ENCODE data around the gene TRANK1. TPM values are rescaled to one million over a fixed set of nuclear protein-coding genes. Genes with fewer than 3 reads are reported as not detected.

The TRANK1 gene
- total RNA-seq, 2 donors from 2014 or later: 3.6 to 7.8 TPM

- no peak for DNase-seq
- Histone ChIP-seq H3K27ac (no peak overlapping the region), H3K27me3 (no peaks in the 10 kb centered on the region), H3K4me1 (no peaks in the 10 kb centered on the region), H3K9me3 (peaks cover 0 to 8% (median 0%) of the 10 kb centered on the region in 3 donors), H3K36me3 (replicated peaks in 1 of 2; ENCODE audit: insufficient read depth in 1 of 2, low read depth in 2 of 2) (no peaks in the 10 kb centered on the region), H3K4me3 (no peak overlapping the region)
- intact Hi-C loops (cut with DNase I): no loop called here
- ATAC-seq: no peak
- 85 to 91% methylated on average over 2 of the region's 2 CpGs for WGBS, 2 donors
- no peak for TF ChIP-seq POLR2A (IDR thresholded peaks at IDR 0.05)
- TF ChIP-seq, protein P1, sequence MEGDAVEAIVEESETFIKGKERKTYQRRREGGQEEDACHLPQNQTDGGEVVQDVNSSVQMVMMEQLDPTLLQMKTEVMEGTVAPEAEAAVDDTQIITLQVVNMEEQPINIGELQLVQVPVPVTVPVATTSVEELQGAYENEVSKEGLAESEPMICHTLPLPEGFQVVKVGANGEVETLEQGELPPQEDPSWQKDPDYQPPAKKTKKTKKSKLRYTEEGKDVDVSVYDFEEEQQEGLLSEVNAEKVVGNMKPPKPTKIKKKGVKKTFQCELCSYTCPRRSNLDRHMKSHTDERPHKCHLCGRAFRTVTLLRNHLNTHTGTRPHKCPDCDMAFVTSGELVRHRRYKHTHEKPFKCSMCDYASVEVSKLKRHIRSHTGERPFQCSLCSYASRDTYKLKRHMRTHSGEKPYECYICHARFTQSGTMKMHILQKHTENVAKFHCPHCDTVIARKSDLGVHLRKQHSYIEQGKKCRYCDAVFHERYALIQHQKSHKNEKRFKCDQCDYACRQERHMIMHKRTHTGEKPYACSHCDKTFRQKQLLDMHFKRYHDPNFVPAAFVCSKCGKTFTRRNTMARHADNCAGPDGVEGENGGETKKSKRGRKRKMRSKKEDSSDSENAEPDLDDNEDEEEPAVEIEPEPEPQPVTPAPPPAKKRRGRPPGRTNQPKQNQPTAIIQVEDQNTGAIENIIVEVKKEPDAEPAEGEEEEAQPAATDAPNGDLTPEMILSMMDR (IDR thresholded peaks at IDR 0.05): no peak
These were observed 140.4 kb downstream of the TRANK1 start for GRCh38 chr3:36804295-36805055.

DNA sequence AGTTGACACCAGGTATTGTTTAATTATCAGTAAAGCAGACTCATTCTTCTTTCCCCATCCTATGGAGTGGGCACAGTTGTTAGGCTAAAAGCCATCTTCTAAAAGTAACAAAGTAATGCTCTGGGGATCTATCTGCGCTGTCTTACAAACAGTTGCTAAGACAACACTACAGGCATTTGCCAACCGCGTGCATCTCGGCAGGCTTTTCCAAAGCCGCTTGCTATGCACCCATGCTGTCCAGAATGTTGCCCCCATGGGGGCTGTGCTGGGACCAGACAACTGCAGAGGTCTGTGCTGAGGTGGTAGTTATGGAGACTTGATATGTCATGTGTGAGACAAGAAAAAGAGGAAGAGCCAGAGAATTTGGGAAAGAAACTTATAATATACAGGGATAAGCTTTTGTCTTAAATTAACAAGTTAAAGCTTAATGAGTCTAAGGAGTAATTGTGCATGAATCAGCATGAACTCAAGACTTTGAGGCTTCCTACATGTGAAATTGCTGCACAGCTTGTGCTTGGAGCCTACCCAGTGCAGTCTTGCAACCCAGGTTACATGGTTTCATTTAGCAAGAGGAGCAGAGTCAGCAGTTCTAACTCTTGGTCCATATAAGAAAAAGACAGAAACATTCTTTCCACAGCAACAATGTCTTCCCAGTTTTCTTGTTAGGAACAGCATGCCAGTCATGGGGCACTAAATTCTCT, 141.6 kb downstream of the TRANK1 start:
- Histone ChIP-seq H3K36me3 (replicated peaks in 1 of 2; ENCODE audit: insufficient read depth in 1 of 2, low read depth in 2 of 2) (no peaks in the 10 kb centered on the region), H3K9me3 (peaks cover 0 to 8% (median 0%) of the 10 kb centered on the region in 3 donors), H3K27me3 (no peaks in the 10 kb centered on the region), H3K27ac (no peak overlapping the region), H3K4me3 (no peak overlapping the region), H3K4me1 (no peaks in the 10 kb centered on the region)
- intact Hi-C loops (cut with DNase I): no loop called here
- WGBS, 2 donors: 92% methylated on average over 5 of the region's 5 CpGs
- no peak for TF ChIP-seq POLR2A (IDR thresholded peaks at IDR 0.05)
- TF ChIP-seq, protein P1 (IDR thresholded peaks at IDR 0.05): no peak
- DNase-seq (no peak), ATAC-seq (no peak)

- Histone ChIP-seq H3K4me3 (no peak overlapping the region), H3K4me1 (no peaks in the 10 kb centered on the region), H3K36me3 (replicated peaks in 1 of 2; ENCODE audit: insufficient read depth in 1 of 2, low read depth in 2 of 2) (no peaks in the 10 kb centered on the region), H3K9me3 (no peaks in the 10 kb centered on the region), H3K27me3 (no peaks in the 10 kb centered on the region), H3K27ac (no peak overlapping the region)
- no peak for ATAC-seq
- WGBS, 2 donors: 45 to 52% methylated on average over 3 of the region's 3 CpGs
- no peak for DNase-seq
- TF ChIP-seq, protein P1 (IDR thresholded peaks at IDR 0.05): no peak
- no peak for TF ChIP-seq POLR2A (IDR thresholded peaks at IDR 0.05)
- intact Hi-C loops (cut with DNase I): no loop called here
These were observed 144.2 kb downstream of the TRANK1 start for GRCh38 chr3:36800533-36801116.

DNA sequence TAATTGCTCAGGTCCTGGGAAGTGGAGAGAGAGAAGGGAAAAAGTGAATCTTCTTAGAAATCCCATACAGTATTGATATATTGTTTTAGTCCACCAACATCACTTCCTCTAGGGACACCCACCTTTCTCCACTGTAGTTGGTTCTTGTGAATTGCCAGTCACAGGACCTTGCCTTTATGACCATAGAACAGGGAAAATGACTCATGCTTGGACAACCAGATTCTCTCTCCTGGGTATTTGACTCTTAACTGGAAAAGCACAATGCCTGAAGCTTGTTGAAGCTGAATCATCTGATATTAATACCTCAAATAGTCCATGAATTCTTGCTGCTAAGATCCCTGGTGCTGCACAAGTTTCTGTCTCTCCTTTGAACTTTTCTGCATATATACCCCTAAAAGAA, 148.0 kb downstream of the TRANK1 start:
- TF ChIP-seq, protein P1 (IDR thresholded peaks at IDR 0.05): no peak
- TF ChIP-seq POLR2A (IDR thresholded peaks at IDR 0.05): no peak
- intact Hi-C loops (cut with DNase I): no loop called here
- Histone ChIP-seq H3K27me3 (no peaks in the 10 kb centered on the region), H3K27ac (no peak overlapping the region), H3K4me3 (no peak overlapping the region), H3K4me1 (no peaks in the 10 kb centered on the region), H3K9me3 (no peaks in the 10 kb centered on the region), H3K36me3 (replicated peaks in 1 of 2; ENCODE audit: insufficient read depth in 1 of 2, low read depth in 2 of 2) (no peaks in the 10 kb centered on the region)
- ATAC-seq: no peak
- no peak for DNase-seq
